ENCODE results near the gene SSTR5. TPM values are rescaled to one million over a fixed set of nuclear protein-coding genes. Genes with fewer than 3 reads are reported as not detected.

SSTR5 gene
- total RNA-seq, 2 donors from 2014 or later = not detected

GRCh38 chr16:1065469-1066128 lies 6.9 kb upstream of the SSTR5 start:
- H3K9me3 Mint-ChIP-seq = no peaks in the 10 kb centered on the region
- no peaks in the 10 kb centered on the region for H3K4me1 Mint-ChIP-seq (ENCODE audit: low read depth)
- H3K4me3 Mint-ChIP-seq = no peak overlapping the region
- H3K27ac Mint-ChIP-seq = no peak overlapping the region
- peaks cover 0 to 2% of the 10 kb centered on the region in 2 donors for H3K36me3 Mint-ChIP-seq (ENCODE audit: insufficient read depth in 2 of 2)
- DNase-seq = no peak
- no peak for ATAC-seq (replicated peaks in 1 of 2)
- H3K27me3 Mint-ChIP-seq (ENCODE audit: low read depth) = peaks cover 33% of the 10 kb centered on the region

- H3K4me3 Mint-ChIP-seq = no peak overlapping the region
- H3K27ac Mint-ChIP-seq = no peak overlapping the region
- peaks cover 0 to 2% of the 10 kb centered on the region in 2 donors for H3K36me3 Mint-ChIP-seq (ENCODE audit: insufficient read depth in 2 of 2)
- DNase-seq = no peak
- H3K4me1 Mint-ChIP-seq (ENCODE audit: low read depth) = no peaks in the 10 kb centered on the region
- no peaks in the 10 kb centered on the region for H3K9me3 Mint-ChIP-seq
- H3K27me3 Mint-ChIP-seq (ENCODE audit: low read depth) = peaks cover 33% of the 10 kb centered on the region
- ATAC-seq (replicated peaks in 1 of 2) = no peak
Observed at GRCh38 chr16:1066584-1067172, 5.9 kb upstream of the SSTR5 start.

- no peaks in the 10 kb centered on the region for H3K9me3 Mint-ChIP-seq
- H3K4me1 Mint-ChIP-seq (ENCODE audit: low read depth) = no peaks in the 10 kb centered on the region
- peak overlapping the region in 1 of 2 donors; percentile 54 for H3K4me3 Mint-ChIP-seq
- ATAC-seq (replicated peaks in 1 of 2) = no peak
- H3K36me3 Mint-ChIP-seq (ENCODE audit: insufficient read depth in 2 of 2) = peaks cover 0 to 2% of the 10 kb centered on the region in 2 donors
- peak overlapping the region; percentile 99 for H3K27ac Mint-ChIP-seq
- peaks cover 33% of the 10 kb centered on the region for H3K27me3 Mint-ChIP-seq (ENCODE audit: low read depth)
- DNase-seq = no peak
Observed at GRCh38 chr16:1067629-1068028, 4.9 kb upstream of the SSTR5 start.

GRCh38 chr16:1068451-1068850 lies 4.1 kb upstream of the SSTR5 start:
- Mint-ChIP-seq H3K9me3 (no peaks in the 10 kb centered on the region), H3K27ac (no peak overlapping the region), H3K36me3 (ENCODE audit: insufficient read depth in 2 of 2) (peaks cover 0 to 2% of the 10 kb centered on the region in 2 donors), H3K4me3 (no peak overlapping the region), H3K27me3 (ENCODE audit: low read depth) (peaks cover 33% of the 10 kb centered on the region), H3K4me1 (ENCODE audit: low read depth) (no peaks in the 10 kb centered on the region)
- no peak for ATAC-seq (replicated peaks in 1 of 2)
- no peak for DNase-seq

- Mint-ChIP-seq H3K4me3 (no peak overlapping the region), H3K27ac (no peak overlapping the region), H3K4me1 (ENCODE audit: low read depth) (no peaks in the 10 kb centered on the region), H3K36me3 (ENCODE audit: insufficient read depth in 2 of 2) (peaks cover 0 to 2% of the 10 kb centered on the region in 2 donors), H3K9me3 (no peaks in the 10 kb centered on the region), H3K27me3 (ENCODE audit: low read depth) (peaks cover 29% of the 10 kb centered on the region)
- ATAC-seq (replicated peaks in 1 of 2) (no peak), DNase-seq (no peak)
Observed at GRCh38 chr16:1069154-1069553, 3.4 kb upstream of the SSTR5 start.

GRCh38 chr16:1070084-1070863 lies 2.3 kb upstream of the SSTR5 start:
- Mint-ChIP-seq H3K9me3 (no peaks in the 10 kb centered on the region), H3K36me3 (ENCODE audit: insufficient read depth in 2 of 2) (peaks cover 0 to 2% of the 10 kb centered on the region in 2 donors), H3K4me1 (ENCODE audit: low read depth) (no peaks in the 10 kb centered on the region), H3K27me3 (ENCODE audit: low read depth) (peaks cover 23% of the 10 kb centered on the region), H3K4me3 (no peak overlapping the region), H3K27ac (no peak overlapping the region)
- no peak for DNase-seq
- ATAC-seq (replicated peaks in 1 of 2) = no peak

- H3K27me3 Mint-ChIP-seq (ENCODE audit: low read depth) = peaks cover 21% of the 10 kb centered on the region
- no peak for ATAC-seq (replicated peaks in 1 of 2)
- no peak overlapping the region for H3K4me3 Mint-ChIP-seq
- no peaks in the 10 kb centered on the region for H3K4me1 Mint-ChIP-seq (ENCODE audit: low read depth)
- no peaks in the 10 kb centered on the region for H3K9me3 Mint-ChIP-seq
- H3K36me3 Mint-ChIP-seq (ENCODE audit: insufficient read depth in 2 of 2) = peaks cover 0 to 2% of the 10 kb centered on the region in 2 donors
- no peak for DNase-seq
- H3K27ac Mint-ChIP-seq = no peak overlapping the region
Observed at GRCh38 chr16:1070864-1071408, 1.6 kb upstream of the SSTR5 start.

GRCh38 chr16:1071561-1072225 lies 854 bp upstream of the SSTR5 start:
- DNase-seq (no peak), ATAC-seq (replicated peaks in 1 of 2) (no peak)
- H3K27me3 Mint-ChIP-seq (ENCODE audit: low read depth) = peaks cover 22% of the 10 kb centered on the region
- H3K27ac Mint-ChIP-seq = no peak overlapping the region
- H3K36me3 Mint-ChIP-seq (ENCODE audit: insufficient read depth in 2 of 2) = peaks cover 0 to 2% of the 10 kb centered on the region in 2 donors
- no peaks in the 10 kb centered on the region for H3K9me3 Mint-ChIP-seq
- H3K4me1 Mint-ChIP-seq (ENCODE audit: low read depth) = peaks cover 5% of the 10 kb centered on the region
- no peak overlapping the region for H3K4me3 Mint-ChIP-seq

GRCh38 chr16:1073262-1073558 lies 663 bp downstream of the SSTR5 start:
- no peak overlapping the region for H3K27ac Mint-ChIP-seq
- DNase-seq (no peak), ATAC-seq (replicated peaks in 1 of 2) (no peak)
- no peaks in the 10 kb centered on the region for H3K9me3 Mint-ChIP-seq
- peaks cover 5% of the 10 kb centered on the region for H3K4me1 Mint-ChIP-seq (ENCODE audit: low read depth)
- H3K27me3 Mint-ChIP-seq (ENCODE audit: low read depth) = peaks cover 14% of the 10 kb centered on the region
- no peaks in the 10 kb centered on the region for H3K36me3 Mint-ChIP-seq (ENCODE audit: insufficient read depth in 2 of 2)
- no peak overlapping the region for H3K4me3 Mint-ChIP-seq

GRCh38 chr16:1073566-1074378 lies 1.2 kb downstream of the SSTR5 start:
- Mint-ChIP-seq H3K36me3 (ENCODE audit: insufficient read depth in 2 of 2) (no peaks in the 10 kb centered on the region), H3K27ac (no peak overlapping the region), H3K4me3 (no peak overlapping the region), H3K27me3 (ENCODE audit: low read depth) (peaks cover 14% of the 10 kb centered on the region), H3K9me3 (no peaks in the 10 kb centered on the region), H3K4me1 (ENCODE audit: low read depth) (peaks cover 5% of the 10 kb centered on the region)
- DNase-seq (no peak), ATAC-seq (replicated peaks in 1 of 2) (no peak)

GRCh38 chr16:1074379-1074649 lies 1.8 kb downstream of the SSTR5 start:
- Mint-ChIP-seq H3K27ac (no peak overlapping the region), H3K4me1 (ENCODE audit: low read depth) (peaks cover 5% of the 10 kb centered on the region), H3K4me3 (no peak overlapping the region), H3K36me3 (ENCODE audit: insufficient read depth in 2 of 2) (no peaks in the 10 kb centered on the region), H3K9me3 (no peaks in the 10 kb centered on the region), H3K27me3 (ENCODE audit: low read depth) (peaks cover 14% of the 10 kb centered on the region)
- ATAC-seq (replicated peaks in 1 of 2) = no peak
- no peak for DNase-seq

- no peak overlapping the region for H3K27ac Mint-ChIP-seq
- ATAC-seq (replicated peaks in 1 of 2) = no peak
- peaks cover 9% of the 10 kb centered on the region for H3K27me3 Mint-ChIP-seq (ENCODE audit: low read depth)
- H3K36me3 Mint-ChIP-seq (ENCODE audit: insufficient read depth in 2 of 2) = no peaks in the 10 kb centered on the region
- H3K4me1 Mint-ChIP-seq (ENCODE audit: low read depth) = peaks cover 5% of the 10 kb centered on the region
- H3K9me3 Mint-ChIP-seq = no peaks in the 10 kb centered on the region
- DNase-seq = no peak
- H3K4me3 Mint-ChIP-seq = no peak overlapping the region
Observed at GRCh38 chr16:1075546-1075945, 3.0 kb downstream of the SSTR5 start.

All from activated T-cell treated with anti-CD3 and anti-CD28 coated beads, Interleukin-2, amount 50 U/mL, for 72 hours (primary cell).